ENCODE measurements around the gene TTR.

Gene TTR

DNA sequence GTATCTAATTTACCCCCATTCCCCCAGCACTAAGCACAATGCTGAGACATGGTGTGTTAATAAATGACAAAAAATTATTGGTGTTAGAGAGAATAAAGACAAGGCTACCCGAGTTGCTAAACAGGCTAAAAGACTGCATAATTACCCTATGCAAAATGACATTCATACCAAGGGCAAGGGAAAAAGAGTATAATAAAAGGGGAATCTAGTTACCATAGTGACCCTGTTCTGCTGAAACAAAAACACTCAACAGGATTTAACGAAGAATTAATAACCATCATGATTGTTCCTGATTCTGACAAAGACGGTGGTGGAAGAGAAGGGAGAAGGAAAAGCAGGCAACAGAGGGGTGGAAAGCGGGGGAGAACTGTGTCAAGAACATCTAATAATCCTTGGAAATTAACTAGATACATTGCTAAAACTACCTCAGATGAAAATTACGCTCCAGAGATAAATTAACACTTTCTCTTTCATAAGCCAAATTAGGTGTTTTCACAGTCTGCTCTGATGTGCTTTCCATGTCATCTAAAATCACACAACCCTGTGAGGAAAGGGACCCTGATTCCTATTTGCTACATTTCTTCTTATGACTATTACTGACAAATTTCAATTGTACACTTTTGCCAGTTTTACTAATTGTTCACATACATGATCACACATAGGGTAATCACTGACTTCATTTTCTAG lies 25.5 kb downstream of the TTR start:
- no peak for DNase-seq

DNA sequence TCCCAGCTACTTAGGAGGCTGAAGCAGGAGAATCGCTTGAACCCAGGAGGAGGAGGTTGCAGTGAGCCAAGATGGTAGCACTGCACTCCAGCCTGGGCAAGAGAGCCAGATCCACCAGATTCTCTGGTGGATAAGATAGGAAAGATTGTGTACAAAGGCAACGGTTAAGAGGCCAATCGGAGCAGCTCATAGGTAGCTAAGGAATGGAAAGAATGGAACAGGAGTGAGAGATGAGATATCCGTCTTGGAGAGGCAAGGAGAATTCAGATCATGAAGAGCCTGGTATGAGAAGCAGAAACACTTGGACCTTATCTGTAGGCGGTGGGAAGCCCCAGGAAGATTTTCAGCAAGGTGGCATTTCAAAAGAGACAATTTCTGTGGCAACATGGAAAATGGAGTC lies 27.1 kb downstream of the TTR start:
- DNase-seq, result no peak

DNA sequence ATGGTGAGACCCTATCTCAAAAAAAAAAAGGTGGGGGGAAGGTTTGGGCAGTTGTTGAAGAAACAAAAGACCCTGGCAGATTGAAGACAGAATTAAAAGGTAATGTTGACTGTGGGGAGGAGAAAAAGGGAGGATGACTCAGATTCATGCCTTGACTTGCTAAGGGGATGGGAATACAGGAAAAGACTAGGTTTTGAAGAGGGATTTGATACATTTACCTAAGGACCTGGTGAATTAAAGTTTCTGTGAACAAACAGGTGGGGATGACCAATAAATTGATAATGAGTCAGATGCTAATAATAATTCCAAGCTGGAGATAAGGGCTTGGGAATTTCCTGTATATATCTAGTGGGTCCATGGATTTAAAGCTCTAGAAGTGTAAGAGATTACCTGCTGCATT lies 27.6 kb downstream of the TTR start:
- no peak for DNase-seq

DNA sequence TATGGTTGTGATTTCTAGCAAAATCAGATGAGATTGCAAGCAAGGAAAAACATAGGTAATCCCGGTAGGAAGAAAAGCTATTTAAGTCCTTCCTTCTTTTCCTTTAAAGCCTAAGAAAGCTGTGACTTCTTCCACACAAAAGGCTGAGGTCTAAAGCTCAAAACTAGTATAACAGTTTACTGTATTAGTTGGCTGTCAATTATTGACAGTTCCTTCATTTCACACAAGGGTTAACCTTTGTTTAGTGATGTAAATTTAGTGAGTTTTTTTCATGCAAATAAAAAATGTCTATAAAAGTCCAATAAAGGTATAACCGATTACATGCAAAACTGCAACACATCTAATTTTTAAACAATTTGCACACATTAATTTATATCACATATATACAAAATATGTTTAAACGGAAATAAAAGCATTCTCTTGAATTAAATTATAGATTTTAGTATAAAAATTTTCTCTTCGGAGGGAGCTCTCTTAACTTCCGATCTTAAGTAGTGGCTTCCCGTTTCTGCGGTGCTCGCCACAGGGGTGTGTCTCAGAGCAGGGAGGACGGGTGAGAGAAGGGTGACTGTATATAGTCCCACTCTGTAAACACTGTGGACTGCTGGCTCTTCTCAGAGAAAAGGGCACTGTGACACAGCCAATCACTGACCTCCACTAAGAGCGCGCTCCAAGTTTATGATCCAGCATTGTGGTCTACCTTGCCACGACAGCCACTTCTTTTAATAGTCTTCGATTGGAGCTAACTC lies 33.4 kb downstream of the TTR start:
- DNase-seq, result no peak

DNA sequence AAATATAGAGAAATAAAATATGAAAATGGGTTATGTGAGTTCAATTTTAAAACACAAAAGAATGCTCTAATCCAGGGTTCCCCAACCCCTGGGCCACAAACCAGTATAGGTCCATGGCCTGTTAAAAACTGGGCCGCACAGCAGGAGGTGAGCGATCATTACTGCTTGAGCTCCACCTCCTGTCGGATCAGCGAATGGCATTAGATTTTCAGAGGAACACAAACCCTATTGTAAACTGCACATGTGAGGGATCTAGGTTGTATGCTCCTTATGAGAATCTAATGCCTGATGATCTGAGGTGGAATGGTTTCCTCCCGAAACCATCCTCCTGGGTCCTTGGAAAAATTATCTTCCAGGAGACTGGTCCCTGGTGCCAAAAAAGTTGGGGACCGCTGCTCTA lies 34.7 kb downstream of the TTR start:
- no peak for DNase-seq

DNA sequence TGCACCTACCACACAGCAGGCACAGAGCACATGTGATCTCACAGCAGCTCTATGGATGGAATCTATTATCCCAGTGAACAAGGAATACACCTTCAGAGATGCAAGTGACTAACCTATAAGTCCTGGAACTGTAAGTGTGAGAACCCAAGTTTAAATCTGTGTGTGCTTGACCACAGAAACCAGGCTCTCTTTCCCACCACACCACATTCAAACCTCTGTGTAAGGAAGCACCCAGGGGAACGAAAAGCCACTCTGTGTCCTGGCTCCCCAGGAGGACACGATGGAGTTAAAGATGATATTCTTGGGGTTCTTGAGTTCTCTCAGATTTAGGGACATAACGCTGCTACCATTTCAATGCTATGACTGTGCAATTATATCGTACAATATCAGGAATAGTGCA lies 38.9 kb downstream of the TTR start:
- DNase-seq, result no peak

DNA sequence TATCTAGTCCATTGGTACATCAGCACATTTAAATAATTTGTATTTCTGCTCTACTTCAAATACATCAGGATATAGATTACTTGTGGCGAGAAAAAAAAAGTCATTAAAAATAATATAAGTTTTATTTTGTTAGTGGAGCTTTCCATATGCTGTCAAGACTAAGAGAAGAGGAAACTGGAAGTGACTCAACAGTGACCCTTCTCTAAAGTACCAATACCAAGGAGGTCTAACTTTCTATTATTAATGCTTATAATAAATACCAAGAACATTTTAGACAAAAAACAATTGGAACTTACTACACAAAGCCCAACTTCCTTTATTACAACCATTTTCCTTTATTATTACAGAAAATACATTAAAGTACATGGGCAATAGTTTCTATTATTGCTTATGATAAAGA lies 39.8 kb downstream of the TTR start:
- no peak for DNase-seq

DNA sequence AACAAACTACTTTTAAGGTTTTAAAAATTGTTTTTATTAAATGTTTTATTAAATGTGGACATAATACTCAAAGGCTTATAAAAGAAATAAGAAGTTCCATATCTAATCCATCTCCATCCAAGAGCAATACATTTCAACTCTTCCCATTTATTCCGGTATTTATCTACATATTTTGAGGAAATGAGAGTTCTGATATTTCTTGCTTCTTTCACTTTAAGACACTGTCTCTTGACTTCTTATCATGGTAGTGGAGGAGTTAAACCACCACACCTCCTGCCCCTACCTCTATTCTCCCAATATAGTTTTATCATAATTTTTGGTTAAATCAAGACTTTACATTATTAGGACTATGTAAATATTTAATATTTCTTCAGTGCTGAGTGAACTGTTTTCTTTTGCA lies 40.7 kb downstream of the TTR start:
- no peak for DNase-seq

DNA sequence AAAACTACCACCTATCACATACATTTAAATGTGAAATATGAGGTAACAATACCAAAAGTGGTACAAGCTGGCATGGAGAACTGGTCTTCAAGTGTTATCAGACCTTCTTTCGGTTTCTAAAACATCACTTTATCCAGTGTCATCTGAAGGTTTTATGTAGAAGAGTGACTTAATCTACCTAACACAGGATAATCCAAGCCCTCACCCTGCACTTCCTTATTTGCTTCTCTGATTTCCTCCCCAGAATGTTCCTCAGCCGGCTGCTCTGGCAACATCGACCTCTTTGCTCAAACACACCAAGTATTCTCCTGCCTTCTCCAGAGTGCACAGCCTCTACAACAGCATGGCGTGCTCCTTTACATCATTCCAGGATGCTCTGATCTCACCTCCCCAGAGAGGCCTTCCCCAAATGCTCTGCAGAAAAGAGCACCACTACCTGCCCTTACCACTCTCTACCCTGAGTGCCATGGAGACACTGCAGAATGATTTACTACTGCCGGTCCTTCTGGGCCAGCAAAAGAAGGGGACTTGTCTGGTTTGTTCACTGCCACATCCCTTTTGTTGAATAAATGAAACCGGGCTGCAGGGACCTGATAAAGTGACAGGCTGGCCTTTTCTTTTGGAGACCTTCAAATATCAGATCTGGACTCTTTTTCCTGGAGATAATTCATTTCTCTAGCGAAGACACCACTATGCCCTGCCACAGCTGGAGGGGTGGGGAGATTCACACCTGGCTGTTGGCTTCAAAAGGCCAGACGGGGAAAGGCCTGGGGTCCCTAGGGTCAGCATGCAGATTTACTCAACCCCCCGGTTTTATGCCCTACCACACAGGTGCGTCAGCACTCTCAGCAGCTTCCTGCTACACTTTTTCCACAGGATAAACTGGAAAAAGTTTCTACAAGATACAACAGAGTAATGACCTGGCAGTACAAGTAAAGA lies 42.0 kb downstream of the TTR start:
- no peak for DNase-seq

DNA sequence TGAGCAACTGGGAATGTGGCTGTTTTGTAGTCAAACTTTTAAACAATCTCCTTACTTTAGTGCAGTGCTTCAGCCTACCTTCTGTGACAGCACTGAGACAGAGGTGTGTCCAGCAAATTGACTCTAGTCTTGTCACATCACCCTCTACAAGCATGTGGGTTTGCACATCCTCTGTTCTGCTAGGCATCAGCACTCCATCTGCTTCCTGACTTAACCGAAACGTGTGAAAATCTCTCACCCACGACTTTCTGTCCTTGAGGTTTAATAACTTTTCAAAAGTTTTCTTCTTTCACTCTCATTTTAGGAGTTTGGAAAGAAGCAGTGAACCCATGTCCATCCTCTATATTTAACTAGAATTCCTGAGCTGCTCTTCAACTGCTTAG lies 42.6 kb downstream of the TTR start:
- DNase-seq, result peak; percentile 8

DNA sequence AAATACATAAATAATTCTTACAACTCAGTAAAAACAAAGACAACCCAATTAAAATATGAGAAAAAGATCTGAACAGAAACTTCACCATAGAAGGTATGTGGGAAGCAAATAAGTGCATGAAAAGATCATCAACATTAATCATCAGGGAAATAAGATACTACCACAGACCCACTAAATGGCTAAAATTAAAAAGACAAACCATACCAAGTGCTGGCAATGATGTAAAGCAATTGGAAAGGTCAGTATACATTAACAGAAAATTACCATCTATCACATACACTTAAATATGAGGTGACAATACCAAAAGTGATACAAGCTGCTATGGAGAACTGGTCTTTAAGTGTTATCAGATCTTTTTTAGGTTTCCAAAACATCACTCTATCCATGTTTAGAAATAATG lies 44.7 kb downstream of the TTR start:
- no peak for DNase-seq

DNA sequence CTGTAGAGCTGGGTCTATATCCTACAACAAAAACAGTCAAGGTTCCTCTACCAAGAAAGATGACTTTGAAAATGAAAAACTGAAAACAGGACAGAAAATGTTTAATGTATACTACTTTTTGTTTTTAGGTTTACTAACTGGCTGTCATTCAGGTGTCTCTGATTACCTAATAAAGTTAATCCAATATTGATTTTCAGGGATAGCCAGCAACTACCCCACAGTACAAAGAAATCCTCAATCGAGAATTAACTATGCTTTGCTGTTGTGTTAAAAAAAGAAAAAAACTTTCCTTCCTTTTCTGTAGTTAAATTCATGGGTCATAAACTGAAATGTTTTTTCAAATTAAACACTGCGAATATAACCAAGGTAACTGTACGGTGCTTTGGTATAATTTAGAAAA lies 45.8 kb downstream of the TTR start:
- no peak for DNase-seq

DNA sequence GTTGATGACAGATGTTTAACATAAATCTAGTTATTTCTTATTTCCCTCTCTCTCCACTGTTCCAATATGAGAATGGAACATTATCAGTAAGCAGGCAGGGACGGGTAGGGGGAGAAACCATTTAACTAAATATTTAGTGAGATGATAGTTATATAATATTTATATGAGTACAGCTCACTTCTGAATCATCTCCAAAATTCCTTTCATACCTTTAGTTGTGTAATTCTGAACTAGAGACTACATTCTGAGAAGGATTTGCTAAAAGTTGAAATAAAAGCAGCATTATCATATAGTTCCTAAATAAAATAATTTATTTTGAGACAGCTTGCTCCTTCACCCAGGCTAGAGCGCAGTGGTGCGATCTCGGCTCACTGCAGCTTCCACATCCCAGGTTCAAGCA lies 51.3 kb downstream of the TTR start:
- DNase-seq, result no peak

DNA sequence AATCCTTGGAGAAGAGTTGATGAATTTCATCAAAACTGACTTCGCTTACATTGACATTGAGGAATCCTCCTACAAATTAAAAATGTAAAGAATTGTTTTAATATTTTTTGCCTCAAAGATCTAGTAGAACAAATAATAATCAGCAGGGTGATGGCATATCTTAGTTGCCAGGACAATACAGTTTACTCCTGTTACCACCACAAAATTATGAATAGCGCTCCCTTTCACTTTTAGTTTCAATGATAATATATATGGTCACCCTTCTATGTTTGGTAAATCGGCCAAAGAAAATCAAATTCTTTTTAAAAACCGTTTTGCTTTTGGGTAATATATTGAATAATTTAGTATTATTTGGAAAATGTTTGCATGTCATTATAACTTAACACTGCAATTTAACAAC lies 53.7 kb downstream of the TTR start:
- no peak for DNase-seq

DNA sequence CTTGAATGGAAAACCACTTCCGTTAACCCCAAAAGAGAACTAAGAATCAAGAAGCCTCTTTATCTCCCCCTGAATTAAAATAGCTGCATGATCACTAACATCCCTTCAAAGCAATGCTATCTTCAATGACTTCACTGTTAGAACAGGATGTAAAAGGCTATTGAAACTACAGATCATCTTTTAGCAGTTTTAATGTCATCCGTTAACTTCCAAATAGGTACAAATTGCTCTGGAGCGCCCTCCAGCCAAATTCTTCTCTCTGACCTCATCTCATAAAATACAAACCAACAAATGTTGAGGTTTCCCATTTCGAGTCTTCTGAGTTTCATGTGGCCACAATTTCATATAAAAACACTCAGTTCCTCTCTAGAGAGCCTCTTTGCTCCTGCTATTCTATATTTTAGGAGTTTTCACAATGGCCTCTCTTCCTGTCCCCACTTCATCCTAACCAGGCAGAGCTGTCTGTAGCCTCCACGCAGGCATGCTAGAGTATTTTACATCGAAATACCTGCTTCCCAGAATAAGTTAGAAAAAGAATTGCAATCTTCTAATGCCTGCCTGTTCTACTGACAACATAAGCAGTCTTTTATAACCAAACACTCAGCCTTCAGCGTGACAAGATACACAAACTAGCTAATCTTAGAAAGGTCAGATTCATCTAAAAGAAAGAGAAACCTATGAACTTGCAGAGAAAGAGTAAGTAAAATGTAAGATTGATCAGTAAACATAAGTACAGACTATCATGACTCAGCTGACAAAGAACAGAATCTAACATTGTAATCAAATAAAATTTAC lies 54.9 kb downstream of the TTR start:
- no peak for DNase-seq

DNA sequence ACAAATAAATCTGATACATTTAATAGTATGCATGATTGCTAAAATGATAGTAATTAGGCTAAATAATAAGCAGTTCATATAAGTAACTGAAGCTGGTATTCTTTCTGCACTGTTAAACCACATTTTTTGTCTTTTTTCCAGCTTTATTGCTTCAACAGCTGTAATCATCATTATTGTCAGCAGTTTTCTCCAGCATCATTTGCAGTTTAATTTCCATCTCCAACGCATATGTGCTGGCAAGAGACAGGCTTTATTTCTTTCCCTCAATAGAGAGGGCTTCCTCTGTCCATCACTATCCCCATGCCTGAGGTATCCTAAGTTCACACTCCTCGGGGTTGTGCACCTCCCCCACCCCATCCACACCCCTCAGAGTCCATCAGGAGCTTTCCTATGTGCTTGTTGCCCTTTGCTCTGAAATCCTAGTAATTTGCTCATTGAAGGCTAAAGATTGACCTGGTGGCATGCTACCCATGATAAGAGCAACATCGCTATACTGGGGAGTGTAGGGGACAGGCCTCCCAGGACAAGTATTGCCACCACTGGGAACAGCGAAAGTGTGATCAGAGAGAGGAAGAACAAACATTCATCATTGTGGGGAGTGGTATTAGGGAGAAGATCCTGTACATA lies 55.6 kb downstream of the TTR start:
- DNase-seq, result no peak

Measured in NK-92 treated with Interleukin-12 subunit alpha and Interleukin-12 subunit beta, amount 100 ng/mL, for 24 hours (cell line).